Stimulated activated CD8-positive, alpha-beta memory T cell treated with anti-CD3 and anti-CD28 coated beads, Interleukin-7, amount 100 ng/mL, for 4 hours (primary cell): ENCODE data around the gene MALRD1.
"Not testable (repeated sequence)": the region's sequence is repeated elsewhere in the genome, so short reads cannot be mapped to it uniquely, and the experiment has no call there.

Experiments used
- DNase-seq, 2 donors: peaks; one replicate each; pipeline ENCODE4 v3.0.0-alpha.2; 2020; ENCODE audit warnings: low read depth in 2 of 2

The MALRD1 gene

DNA sequence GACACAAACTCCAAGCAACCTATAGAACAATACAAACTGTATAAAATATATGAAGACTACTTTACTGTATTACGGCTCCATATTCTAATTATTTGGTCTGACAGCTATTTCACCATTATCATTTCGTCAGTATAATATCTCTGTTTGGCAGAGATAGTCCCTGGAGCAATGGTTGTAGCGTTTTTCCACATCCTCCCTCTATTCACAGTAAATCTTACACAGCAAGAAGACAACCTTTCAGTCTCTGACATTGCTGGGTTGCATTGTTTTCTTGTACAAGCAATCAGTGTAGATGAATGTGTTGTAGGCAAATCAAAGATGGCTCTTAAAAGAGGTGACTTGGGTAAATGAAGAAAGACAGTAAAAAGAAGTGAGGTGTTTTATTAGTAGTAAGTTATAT is 662.0 kb downstream of the MALRD1 start:
- DNase-seq, result no peak

DNA sequence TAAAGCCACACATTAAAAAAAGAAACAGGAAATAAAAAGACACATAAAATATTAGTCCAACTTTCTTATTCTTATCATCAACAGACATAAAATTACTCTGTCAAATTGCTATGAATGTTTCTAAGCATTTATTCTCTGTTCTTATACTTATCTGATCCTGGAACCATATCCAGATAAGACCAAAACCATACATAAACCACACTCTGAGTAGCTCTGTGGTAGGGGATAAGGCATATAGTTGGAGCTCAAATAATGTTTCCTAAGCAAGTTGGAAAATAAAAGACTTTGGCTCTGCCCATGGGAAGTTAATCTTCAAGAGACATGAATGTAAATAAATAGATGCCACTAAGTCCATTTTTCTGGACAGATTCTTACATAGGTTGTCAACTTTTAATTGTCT is 664.6 kb downstream of the MALRD1 start:
- DNase-seq, result no peak

DNA sequence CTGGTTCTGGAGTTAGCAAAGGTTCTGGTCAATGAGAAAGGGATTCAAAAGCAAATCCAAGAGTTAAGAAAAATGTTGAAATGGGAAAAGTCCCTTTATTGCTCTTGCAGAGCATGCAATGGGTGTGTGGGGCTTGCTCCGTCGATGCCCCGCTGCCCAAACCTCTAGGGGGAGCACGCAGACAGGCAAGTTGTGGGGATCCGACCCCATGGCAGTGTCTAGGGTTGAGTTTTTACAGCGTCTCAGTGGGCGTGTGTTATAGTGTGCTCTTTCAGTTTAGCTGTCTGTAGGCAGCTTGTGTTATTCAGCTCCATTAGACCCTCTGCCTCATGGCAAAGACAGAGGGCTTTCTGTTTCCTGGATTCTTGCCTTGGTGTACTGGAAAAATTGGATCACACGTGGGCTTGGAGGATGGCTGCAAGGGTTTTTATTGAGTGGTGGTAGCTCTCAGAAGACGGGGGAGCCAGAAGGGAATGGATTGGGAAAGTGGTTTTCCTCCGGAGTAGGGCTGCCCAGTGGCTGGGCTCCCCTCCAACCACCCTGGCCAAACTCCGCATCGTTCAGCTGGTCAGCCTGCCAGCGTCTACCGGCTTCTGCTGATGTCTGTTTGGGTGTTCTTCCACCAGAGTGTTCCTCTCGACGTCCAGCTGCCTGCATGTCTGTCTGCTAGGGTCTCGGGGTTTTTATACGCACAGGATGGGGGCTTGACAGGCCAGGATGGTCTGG is 665.4 kb downstream of the MALRD1 start:
- DNase-seq, result no peak

DNA sequence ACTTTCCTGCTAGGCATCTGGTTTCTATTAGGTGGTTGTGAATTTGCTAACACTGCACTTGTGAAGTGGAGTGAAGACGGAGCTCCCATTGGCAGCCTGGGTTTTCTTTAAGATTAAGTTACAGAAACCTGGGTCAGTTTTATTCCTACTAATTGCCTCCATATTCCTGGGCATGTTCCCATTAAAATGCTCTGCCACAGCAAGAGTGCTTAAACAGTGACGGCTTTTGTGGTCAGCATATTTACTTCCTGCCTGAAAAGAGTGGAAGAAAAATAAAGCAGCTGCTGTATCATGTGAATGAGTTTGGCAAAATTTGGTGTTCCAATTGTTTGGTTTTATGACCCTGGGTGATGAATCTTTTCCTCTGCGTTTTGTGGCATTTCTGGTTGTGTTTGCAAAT is 670.7 kb downstream of the MALRD1 start:
- no peak for DNase-seq

DNA sequence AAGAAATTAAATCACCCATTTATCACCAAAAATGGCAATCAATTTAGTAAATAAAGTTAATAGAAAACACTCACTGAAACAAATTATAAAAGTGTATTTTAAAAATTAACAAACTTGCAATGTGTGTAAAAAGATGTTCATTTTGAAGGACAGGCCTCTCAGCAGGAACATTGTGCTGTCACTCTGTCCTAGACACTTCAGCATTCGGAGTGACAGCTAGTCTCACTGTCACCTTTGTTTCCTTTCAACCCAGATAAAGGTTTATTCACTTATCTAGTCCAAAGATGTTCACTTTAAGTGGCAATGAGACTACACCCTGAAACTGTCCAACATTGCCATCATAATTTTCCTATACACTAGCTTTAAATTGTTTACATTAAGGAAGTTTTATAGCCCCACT is 675.7 kb downstream of the MALRD1 start:
- DNase-seq, result no peak

DNA sequence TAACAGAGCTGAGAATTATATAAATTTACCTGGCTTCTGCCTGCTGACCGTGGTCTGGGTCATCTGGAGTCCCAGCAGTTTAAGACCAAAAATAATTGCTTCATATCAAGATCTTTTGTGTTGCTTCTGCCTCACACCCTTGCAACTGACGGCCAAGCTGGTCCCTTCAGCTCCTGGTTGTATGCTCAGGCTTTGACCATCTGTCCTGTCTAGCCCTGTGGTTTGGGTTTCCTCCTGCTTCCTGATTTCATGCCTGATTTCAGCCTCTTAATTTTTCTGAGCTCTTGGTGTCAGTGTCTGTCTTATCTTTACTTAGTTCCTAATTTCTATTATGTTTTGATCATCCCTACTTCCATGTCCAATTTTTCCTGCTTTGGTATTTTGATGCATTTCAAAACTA is 679.8 kb downstream of the MALRD1 start:
- DNase-seq, result no peak

DNA sequence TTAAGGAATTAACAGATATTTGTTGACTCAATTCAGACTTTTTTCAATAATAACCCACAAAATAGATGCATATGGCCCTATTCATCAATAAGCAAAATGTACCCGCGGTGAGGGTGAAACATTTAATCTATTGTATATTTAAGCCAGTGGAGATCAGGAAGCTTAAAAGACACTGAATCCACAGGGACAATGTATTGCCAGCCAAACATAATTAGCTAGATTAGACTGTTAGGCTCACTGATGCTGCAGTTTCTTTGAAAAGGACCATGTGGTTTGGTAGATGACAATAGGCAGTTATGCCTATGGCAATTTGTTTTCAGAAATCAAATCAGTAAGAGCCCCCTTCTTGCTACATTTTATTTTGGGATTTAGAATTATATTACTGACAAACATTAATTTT is 680.4 kb downstream of the MALRD1 start:
- DNase-seq, result no peak

DNA sequence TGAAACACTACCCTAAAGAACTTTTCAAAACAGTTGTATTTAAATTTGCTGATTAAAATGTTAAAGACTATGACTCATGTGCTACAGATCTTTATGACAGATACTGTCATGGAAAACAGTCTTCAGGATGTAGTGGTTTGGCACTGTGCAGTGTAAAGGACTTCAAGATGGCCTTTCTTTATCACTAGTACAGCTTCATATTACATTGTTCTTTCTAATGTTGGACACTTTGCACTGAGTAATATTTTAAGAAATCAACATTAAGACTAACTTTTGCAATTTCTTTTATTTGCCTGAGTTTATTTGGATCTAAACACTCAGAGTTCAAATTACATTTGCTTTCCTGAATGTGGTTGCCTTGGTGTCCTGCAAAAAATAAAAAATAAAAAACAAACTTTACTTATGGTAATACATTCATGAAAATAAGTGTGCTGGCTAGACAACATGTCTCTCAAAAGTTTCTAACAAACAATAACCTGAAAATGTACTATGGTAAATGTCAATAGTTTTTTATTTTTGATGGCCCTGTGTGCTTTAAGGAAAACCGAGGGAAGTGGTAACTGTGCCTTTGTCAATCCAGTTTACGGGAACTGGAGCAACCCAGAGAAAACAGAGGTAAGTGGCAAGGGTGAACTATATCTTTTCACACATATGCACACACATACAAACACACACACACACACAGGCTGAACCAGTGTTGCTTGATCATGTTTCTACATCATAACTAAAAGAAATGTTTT is 681.7 kb downstream of the MALRD1 start:
- no peak for DNase-seq

DNA sequence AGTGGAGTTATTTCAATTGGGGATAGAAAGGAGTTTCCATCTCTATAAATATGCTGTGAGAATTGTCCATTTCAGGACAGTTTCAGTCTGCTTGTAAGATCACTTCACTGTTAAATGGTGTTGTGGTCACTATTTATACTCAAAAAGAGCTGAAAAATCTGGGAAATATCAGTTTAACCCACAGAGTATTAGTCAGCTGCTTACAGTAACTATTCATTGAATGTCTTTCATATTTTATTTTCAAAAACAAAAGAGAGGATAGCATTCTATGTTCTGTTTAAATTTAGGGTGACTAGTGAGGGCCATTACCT is 682.3 kb downstream of the MALRD1 start:
- DNase-seq, result no peak

DNA sequence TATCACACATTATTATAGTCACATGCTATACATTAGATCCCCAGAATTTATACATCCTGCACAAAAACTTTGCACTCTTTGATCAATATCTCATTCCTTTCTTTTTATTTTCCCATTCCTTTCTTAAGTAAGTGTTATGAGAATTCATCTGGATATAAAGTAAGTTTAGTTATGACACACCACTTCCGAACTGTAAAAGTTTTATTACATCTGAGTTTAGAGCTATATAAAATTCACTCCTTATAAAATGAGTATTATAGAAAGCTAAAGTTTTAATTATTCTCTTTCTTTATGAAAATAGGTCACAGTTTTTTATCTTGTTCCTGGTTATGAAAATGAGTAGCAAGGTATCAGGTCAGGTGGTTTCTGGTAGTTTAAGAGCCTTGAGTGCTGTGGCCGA is 683.0 kb downstream of the MALRD1 start:
- DNase-seq, result no peak

DNA sequence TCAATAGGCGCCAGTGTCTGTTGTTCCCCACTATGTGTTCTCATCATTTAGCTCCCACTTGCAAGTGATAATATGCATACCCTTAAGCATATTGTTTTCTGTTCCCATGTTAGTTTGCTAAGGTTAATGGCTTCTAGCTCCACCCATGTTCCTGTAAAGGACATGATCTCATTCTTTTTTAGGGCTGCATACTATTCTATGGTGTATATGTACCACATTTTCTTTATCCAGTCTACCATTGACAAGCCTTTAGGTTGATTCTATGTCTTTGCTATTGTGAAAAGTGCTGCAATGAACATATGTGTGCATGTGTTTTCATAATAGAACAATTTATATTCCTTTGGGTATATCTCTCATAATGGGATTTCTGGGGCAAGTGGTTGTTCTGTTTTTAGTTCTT is 689.8 kb downstream of the MALRD1 start:
- DNase-seq, result no peak

DNA sequence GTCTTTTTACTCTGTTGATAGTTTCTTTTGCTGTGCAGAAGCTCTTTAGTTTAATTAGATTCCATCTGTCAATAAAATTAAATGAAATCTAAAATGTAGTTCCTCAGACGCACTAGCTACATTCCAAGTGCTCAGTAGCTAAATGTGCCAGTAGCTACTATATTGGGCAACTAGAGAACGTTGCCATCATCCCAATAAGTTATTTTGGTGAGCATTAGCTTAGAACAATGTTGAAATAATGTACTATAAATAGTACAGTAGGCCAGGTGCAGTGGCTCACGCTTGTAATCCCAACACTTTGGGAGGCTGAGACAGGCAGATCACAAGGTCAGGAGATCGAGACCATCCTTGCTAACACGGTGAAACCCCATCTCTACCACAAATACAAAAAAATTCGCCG is 690.6 kb downstream of the MALRD1 start:
- not testable (repeated sequence) for DNase-seq

DNA sequence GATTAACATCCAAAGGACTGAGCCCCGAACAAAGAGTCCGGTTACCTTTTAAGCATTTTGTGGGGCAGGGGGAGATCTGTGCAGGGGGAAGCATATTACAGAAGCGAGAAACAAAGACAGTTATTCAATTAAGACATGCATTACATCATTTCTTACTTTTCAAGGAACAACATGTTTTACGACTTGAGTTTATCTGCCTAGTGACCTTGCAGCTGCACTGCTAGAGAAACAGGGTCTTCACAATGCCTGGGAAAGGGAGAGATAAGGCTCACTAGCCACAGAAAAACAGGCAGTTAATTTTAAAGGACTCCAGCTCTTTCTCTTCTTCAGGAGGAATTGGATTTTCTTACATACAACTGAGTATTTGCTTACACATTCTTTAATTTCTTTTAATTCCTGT is 693.5 kb downstream of the MALRD1 start:
- not testable (repeated sequence) for DNase-seq

DNA sequence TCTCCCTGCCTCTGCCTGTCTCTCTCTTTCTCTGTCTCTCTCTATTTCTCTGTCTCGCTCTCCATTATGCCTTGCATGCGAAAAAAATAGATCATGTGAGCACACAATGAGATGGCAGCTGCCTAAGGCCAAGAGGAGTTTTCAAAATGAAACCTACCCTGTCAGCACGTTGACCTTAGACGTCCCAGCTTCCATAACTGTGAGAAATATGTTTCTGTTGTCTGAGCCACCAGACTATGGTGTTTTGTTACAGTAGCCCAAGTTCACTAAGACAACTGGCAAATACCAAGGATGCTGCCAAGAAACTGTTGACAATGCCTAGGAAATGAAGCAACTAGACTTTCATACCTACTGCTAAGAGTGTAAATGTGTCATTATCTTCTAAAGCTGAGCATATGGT is 697.1 kb downstream of the MALRD1 start:
- DNase-seq, result no peak

DNA sequence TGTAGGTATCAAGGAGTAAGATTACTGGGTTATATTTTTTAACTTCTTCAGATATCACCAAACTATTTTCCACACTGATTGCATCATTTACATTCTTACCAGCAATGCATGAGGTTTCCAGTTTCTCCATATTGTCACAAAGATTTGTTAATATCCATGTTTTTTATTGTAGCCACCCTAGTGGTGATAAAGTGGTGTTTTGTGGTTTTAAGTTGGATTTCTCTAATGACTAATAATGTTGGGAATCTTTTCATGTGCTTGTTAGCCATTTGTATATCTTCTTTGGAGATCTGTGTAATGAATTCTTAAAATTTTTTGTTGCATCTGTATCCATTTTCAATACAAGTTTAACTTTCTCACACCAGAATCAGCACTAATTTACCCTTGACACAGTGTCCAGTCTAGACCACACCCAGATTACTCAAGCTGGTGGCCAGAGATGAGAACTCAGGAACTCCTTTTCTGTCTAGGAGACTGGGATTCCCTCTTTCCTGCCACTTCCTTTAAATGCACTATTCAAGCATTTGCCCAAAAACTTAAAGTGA is 700.7 kb downstream of the MALRD1 start:
- DNase-seq, result no peak

DNA sequence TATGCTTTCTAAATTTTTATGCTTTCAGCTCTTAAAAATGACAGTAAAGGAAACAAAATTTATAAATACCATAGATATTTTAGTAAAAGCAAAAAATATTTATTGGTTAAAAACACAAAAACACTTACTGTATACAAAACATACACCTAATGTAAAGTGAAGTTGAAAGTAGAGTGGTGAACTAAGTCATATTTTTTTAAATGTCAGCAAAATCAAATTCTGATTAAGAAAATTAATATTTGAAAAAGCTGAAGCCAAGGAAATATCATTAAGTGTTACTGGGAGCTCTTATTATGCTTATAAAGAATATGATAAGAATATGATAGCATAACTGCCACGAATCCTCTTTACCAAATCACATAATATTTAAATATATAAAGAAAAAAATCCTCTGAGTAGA is 702.4 kb downstream of the MALRD1 start:
- DNase-seq, result no peak

DNA sequence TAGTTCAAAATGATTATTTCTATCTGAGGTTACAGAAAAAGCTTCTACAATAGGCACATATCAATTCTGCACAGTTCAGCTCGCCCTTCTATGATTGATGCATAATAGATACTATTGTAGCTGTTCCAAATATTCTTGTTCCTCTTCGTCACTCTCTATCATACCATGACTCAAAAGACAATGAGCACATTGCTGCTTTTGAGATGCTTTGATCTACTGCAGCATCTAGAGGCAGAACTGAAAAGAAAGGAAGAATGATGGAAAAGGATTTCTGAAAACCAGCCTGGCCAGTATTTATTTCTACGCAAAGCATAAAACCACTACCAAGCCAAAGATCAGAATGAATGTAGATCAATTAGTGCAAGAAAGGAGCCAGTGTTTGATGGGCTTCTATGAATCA is 708.3 kb downstream of the MALRD1 start:
- DNase-seq, result no peak

DNA sequence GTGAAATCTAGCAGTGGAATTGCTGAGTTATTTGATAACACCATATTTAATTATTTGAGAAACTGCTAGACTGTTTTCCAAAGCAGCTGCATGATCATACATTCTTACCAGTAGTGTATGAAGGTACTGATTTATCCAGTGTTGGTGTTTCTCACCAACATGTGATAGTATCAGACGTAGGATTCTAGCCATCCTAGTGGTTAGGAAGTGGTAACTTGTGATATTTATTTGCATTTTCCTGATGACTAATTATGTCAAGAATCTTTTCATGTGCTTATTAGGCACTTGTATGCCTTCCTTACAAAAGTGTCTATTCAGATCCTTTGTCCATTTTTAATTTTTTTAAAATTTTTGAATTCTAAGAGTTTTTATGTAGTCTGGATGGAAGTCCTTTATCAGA is 713.4 kb downstream of the MALRD1 start:
- DNase-seq, result no peak

DNA sequence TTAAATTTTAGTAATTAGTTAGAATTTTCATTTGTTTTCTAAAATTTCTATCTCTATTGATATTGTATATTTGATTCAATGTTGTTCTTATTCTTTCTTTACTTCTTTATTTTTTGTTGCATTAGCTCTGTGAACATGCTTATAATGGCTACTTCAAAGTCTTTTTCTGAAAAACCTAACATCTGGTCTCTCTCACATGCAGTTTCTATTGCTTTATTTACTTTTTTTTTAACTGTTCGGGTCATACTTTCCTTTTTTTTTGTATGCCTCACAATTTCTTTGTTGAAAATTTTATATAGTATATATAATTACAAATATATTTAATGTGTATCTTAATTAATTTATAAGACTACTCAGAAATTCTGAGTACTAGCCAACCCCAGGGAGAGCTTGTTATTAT is 715.5 kb downstream of the MALRD1 start:
- no peak for DNase-seq

DNA sequence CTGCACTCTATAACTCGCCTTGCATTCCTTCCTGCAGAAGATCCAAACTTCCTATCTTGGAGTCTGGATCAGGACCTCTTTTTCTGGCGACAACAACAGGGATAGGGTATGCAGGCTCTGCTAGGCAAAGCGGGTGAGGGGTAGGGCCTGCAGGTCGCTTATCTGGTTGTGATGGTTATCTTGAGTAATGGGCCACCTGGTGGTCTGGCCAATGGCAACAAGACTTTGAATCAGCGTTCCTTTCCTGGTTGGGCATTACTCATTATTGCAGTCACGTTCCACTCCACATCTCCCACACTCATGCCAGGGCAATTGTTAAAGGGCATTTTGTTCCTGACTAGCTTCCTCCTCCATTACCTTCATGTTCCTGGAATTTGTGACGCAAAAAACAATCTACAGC is 719.3 kb downstream of the MALRD1 start:
- no peak for DNase-seq

DNA sequence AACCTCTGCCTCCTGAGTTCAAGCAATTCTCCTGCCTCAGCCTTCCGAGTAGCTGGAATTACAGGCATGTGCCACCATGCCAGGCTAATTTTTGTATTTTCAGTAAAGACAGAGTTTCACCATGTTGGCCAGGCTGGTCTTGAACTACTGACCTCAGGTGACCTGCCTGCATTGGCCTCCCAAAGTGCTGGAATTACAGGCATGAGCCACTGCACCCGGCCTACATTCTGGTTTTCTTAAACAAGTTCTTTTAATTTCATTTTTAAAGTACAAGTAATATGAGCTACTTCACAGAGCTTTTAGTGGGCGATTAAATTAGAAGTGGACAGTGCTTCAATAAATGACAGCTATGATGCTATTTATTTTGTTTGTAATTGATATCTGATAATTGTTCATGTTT is 721.2 kb downstream of the MALRD1 start:
- not testable (repeated sequence) for DNase-seq

DNA sequence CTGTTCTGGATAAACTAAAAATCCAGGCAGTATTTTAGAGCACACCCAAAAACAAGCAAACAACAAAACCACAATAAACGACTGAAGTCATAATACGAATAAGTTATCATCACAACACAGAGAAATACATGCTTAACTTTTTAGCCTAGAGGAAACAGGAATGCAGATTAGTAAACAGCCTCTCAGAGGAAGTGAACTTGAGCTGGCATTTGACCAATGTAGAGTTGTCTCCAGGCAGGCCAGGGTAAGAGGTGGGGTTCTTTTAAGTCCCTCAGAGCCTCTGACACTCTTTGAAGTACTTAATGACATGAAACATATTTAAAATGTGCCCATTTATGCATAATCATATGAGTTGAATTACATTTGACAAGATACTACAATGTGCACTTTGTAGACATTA is 724.4 kb downstream of the MALRD1 start:
- DNase-seq, result no peak

DNA sequence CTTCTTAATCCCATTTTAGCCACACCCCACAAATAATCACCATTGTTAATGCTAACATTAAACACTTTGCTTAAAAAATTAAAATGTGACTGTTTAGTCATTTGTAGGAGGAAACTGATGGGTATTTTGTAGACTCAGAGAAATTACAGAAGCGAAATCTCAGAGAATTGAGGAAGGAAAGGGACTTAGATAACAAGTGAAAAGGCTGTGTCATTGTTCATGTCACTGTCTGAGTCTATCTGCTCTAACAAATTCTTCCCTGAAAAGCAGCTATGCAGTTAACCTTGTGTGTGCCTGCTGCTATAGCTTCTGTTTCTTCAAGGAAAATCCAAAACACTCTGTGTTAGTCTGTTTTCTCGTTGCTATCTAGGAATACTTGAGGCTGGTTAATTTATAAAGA is 726.7 kb downstream of the MALRD1 start:
- no peak for DNase-seq

DNA sequence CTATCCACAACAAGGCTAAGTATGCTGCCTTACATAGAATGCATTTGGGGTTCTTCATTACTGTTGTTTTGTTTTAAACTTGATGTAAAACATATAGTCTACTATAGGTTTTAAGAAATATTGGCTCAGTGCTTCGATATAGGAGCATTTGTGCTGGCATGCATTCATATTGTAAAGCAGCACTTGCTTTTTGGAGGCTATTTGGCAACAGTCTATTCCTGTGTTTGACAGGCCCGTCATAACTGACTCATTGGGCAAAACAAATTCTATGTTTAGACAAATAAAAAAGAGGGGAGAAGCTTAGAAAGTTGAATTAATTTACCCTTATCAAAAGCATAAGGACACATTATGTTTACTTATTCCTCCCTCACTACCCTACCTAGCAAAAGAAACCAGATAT is 729.2 kb downstream of the MALRD1 start:
- no peak for DNase-seq
